Measurements from ENCODE around the gene SLC37A3. TPM values are rescaled to one million over a fixed set of nuclear protein-coding genes. Genes with fewer than 3 reads are reported as not detected.
A peak's percentile ranks its signal among the peaks of the same experiment; 100 is the strongest.

Gene SLC37A3
- total and polyA plus RNA-seq, 2 of the 13 experiments (the other 11 are each of a cell fraction or from before 2014, with no cell fraction given), result 21.3 to 27.9 TPM

- no peak for TF ChIP-seq FOXK2 (IDR thresholded peaks at IDR 0.05)
- TF ChIP-seq EHMT2 (IDR thresholded peaks at IDR 0.05; ENCODE audit: borderline replicate concordance, low read depth, low read length), result no peak
Observed at GRCh38 chr7:140400381-140400780, 2.1 kb upstream of the SLC37A3 start (continued).

GRCh38 chr7:140398821-140399220 is 491 bp upstream of the SLC37A3 start:
- Histone ChIP-seq H3K4me3 (replicated peaks in 1 of 3; ENCODE audit: insufficient read depth in 1 of 3, low read depth in 2 of 3, low read length in 3 of 3) (peak overlapping the region in 2 of 3 experiments; percentile 84 to 95; a peak in 3 of 6 replicates), H3K4me1 (ENCODE audit: insufficient read depth, low read length) (peaks cover 23% of the 10 kb centered on the region), H2AFZ (ENCODE audit: low read length) (no peak overlapping the region), H3K27me3 (ENCODE audit: control insufficient read depth in 1 of 2, insufficient read depth in 2 of 2, low read length in 2 of 2) (no peaks in the 10 kb centered on the region; a peak in 1 of 5 replicates), H3K79me2 (ENCODE audit: insufficient read depth, low read length) (peaks cover 23% of the 10 kb centered on the region), H3K9ac (ENCODE audit: insufficient read depth, low read depth, low read length) (no peak overlapping the region), H3K27ac (ENCODE audit: extremely low read length, insufficient read depth, low read length) (no peak overlapping the region), H4K20me1 (ENCODE audit: insufficient read depth, low read length) (no peaks in the 10 kb centered on the region), H3K9me3 (ENCODE audit: low read length) (no peaks in the 10 kb centered on the region), H3K4me2 (ENCODE audit: low read depth, low read length) (peak overlapping the region; percentile 89), H3K36me3 (replicated peaks in 1 of 2; ENCODE audit: control insufficient read depth in 1 of 2, insufficient read depth in 2 of 2, low read length in 2 of 2) (no peaks in the 10 kb centered on the region)
- BruUV-seq (replicated peaks), result no TSS peak
- ATAC-seq (no peak), FAIRE-seq (no peak), DNase-seq (ENCODE audit: low spot score) (no peak)
- WGBS (ENCODE audit: low lambda C conversion rate), result 47% methylated on average over 10 of the region's 10 CpGs
- TF ChIP-seq AFF4 (CRISPR knock-in tag; IDR thresholded peaks at IDR 0.05), result no peak
- TF ChIP-seq ZNF18 (CRISPR knock-in tag; IDR thresholded peaks at IDR 0.05; ENCODE audit: insufficient replicate concordance), result no peak
- 0 out of 2 replicates have a peak, but pooled peaks have one; percentile 65 for TF ChIP-seq FOXO4 (CRISPR knock-in tag; conservative IDR thresholded peaks at IDR 0.05)
- intact Hi-C loops (cut with micrococcal nuclease; ENCODE audit: unreplicated experiment) (no loop called here), in situ Hi-C loops (cut with HindIII; ENCODE audit: extremely low pct_ligation_motif_present, low pct_unique_long_range_greater_than_20kb) (no loop called here)
- POLR2A ChIA-PET, result interaction anchor here (0.7 kb wide), 1 partner anchor 10 kb away, joined by 3 read pairs; no protein-coding TSS in a partner anchor
- CTCF ChIA-PET (ENCODE audit: low intra/inter-chr PET ratio, low total read pairs), result no interaction called here

Data from HepG2 (cell line).